Peyer's patch (tissue), 4 donors: ENCODE measurements around the gene KLHL22. TPM values are rescaled to one million over a fixed set of nuclear protein-coding genes. Genes with fewer than 3 reads are reported as not detected.

Source experiments
- DNase-seq, 3 donors: peaks; one replicate each; pipeline ENCODE4 v3.0.0-alpha.2; 2017 to 2019
- H3K27ac ChIP-seq, 4 donors: fragments of 200-600 bp; sonication (generic); one replicate each; pipeline ENCODE4 v1.5.1; 2016 to 2019
- H3K27me3 ChIP-seq, 2 donors: fragments of 200-600 bp; sonication (generic); one replicate each; pipeline ENCODE4 v1.5.1; 2019
- H3K36me3 ChIP-seq, 3 donors: fragments of 200-600 bp; sonication (generic); one replicate each; pipeline ENCODE4 v1.5.1; 2016 to 2019
- H3K4me1 ChIP-seq, 4 donors: fragments of 200-600 bp; sonication (generic); one replicate each; pipeline ENCODE4 v1.5.1; 2016 to 2019
- H3K4me3 ChIP-seq, 4 donors: fragments of 200-600 bp; sonication (generic); 1 replicate in 3 of 4; 2 replicates in 1 of 4; pipeline ENCODE4 v1.5.1; 2016 to 2019; ENCODE audit warnings: mild to moderate bottlenecking in 1 of 4
- H3K9me3 ChIP-seq, 4 donors: fragments of 200-600 bp; sonication (generic); one replicate each; pipeline ENCODE4 v1.5.1; 2016 to 2019; ENCODE audit warnings: mild to moderate bottlenecking in 1 of 4
- POLR2A ChIP-seq, 2 donors: fragments of 450-650 bp; IDR thresholded peaks; one replicate each; pipeline ENCODE4 v1.5.1; 2017; ENCODE audit warnings: antibody characterized with exemption in 2 of 2, mild to moderate bottlenecking in 2 of 2, moderate library complexity in 2 of 2
- total RNA-seq, 4 donors: library from RNA; depleted of rRNA; stranded (reverse); fragments of >200 nt; gene quantifications; one replicate each; pipeline ENCODE4 v1.1.0, GENCODE V29; 2016
- TF ChIP-seq, protein P1 (sequence below), 6 experiments: fragments of 450-650 bp in 4 of 6; fragments of 200-600 bp in 2 of 6; sonication (generic) in 1 of 6; IDR thresholded peaks; one replicate each; pipeline ENCODE4 v1.5.1; 2017 to 2019; ENCODE audit warnings: antibody characterized with exemption in 6 of 6, mild to moderate bottlenecking in 3 of 6, moderate library complexity in 1 of 6

Gene KLHL22
- total RNA-seq, 4 donors from 2014 or later = 12.6 to 23.9 (median 19.2) TPM

DNA sequence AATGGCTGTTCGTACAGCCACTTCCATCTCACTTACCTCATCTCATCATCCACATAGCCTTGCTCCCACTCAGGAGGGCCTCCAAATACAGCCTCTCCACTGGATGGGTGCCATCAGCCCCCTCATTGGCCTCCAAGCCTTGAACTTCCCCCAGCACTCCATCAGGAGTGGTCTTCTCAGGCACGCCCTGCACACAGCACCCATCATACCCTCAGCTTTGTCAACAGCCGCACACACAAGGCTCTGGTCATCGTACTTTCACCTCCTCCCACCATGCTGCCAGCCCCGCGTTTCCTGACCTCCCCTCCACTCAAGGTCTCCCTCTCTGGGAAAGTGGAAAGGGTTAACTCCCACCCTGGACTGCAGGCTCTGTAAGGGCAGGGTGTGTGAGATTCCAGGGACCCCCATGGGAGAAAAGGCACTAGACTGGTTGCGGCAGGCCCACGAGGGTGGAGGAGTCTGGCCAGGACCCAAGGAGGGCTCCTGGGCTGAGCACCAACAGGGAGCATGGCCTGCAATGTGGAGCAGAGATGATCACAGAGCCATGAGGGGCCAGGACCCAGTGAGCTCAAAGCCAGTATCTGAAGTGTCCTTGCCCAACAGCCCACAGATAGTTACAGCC lies 37.0 kb downstream of the KLHL22 start:
- no peaks in the 10 kb centered on the region for H3K36me3 ChIP-seq
- no peak for DNase-seq

DNA sequence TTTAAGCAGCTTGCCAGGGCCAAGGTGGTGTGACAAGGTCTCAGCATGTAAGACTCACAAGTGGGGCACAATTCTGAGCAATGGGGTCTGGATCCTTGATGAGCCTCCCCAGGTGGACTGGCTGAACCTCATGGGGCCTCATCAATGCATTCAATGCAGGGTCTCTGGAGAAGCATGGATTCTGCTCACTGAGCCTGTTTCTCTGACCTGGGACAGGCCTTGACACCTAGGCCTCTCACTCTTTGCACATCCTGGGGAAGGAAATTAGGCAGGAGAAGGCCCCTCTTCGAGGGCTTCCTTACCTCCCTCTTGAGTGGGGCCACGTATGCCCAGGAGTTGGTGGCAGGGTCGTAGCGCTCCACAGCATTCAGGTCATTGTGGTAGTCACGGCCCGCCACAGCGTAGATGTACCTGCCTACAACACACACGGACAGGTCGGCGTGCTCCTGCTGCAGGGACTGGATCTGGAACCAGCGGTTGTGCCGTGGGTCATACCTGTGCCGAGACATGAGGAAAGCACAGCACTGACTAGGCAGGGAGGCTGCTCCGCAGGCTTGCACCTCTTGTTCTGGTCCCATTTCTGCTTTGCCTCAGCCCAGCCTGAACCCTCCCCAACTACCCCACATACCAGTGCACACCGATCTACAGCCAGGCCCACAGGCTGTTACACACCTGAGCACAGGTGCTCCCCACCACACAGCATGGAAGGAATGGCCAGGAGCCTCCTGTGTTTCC lies 37.9 kb downstream of the KLHL22 start:
- Histone ChIP-seq H3K4me1 (peaks cover 0 to 2% (median 0%) of the 10 kb centered on the region in 4 donors), H3K27me3 (no peaks in the 10 kb centered on the region), H3K27ac (no peak overlapping the region), H3K36me3 (no peaks in the 10 kb centered on the region), H3K4me3 (no peak overlapping the region), H3K9me3 (no peaks in the 10 kb centered on the region)
- no peak for DNase-seq
- TF ChIP-seq POLR2A (IDR thresholded peaks at IDR 0.05) = no peak
- TF ChIP-seq, protein P1, sequence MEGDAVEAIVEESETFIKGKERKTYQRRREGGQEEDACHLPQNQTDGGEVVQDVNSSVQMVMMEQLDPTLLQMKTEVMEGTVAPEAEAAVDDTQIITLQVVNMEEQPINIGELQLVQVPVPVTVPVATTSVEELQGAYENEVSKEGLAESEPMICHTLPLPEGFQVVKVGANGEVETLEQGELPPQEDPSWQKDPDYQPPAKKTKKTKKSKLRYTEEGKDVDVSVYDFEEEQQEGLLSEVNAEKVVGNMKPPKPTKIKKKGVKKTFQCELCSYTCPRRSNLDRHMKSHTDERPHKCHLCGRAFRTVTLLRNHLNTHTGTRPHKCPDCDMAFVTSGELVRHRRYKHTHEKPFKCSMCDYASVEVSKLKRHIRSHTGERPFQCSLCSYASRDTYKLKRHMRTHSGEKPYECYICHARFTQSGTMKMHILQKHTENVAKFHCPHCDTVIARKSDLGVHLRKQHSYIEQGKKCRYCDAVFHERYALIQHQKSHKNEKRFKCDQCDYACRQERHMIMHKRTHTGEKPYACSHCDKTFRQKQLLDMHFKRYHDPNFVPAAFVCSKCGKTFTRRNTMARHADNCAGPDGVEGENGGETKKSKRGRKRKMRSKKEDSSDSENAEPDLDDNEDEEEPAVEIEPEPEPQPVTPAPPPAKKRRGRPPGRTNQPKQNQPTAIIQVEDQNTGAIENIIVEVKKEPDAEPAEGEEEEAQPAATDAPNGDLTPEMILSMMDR (IDR thresholded peaks at IDR 0.05) = no peak

More for the DNA sequence above, 37.0 kb downstream of the KLHL22 start:
- peaks cover 0 to 11% (median 2%) of the 10 kb centered on the region in 4 donors for H3K4me1 ChIP-seq
- no peak overlapping the region for H3K4me3 ChIP-seq
- TF ChIP-seq POLR2A (IDR thresholded peaks at IDR 0.05) = no peak
- TF ChIP-seq, protein P1 (IDR thresholded peaks at IDR 0.05) = no peak
- H3K27ac ChIP-seq = no peak overlapping the region
- no peaks in the 10 kb centered on the region for H3K27me3 ChIP-seq
- no peaks in the 10 kb centered on the region for H3K9me3 ChIP-seq

DNA sequence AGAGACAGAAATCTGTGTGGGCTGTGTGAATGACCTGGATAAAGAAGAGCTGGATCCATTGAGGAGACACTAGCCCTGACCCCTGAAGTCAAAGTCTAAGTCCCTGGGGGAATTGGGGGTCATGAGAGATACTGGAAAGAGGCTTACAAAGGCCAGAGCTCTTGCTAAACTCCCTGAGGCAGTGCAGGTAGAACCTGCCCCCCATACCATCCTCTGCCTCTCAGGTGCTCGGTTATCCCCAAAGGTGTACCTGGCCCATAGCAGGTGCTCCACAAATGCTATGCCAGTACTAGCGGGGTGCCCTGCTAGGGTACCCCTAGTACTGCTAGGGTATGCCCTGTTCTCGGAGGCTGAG lies 38.9 kb downstream of the KLHL22 start:
- TF ChIP-seq, protein P1 (IDR thresholded peaks at IDR 0.05) = no peak
- no peak for TF ChIP-seq POLR2A (IDR thresholded peaks at IDR 0.05)
- Histone ChIP-seq H3K9me3 (no peaks in the 10 kb centered on the region), H3K36me3 (no peaks in the 10 kb centered on the region), H3K4me3 (no peak overlapping the region), H3K27ac (no peak overlapping the region), H3K27me3 (no peaks in the 10 kb centered on the region), H3K4me1 (no peaks in the 10 kb centered on the region)
- no peak for DNase-seq

DNA sequence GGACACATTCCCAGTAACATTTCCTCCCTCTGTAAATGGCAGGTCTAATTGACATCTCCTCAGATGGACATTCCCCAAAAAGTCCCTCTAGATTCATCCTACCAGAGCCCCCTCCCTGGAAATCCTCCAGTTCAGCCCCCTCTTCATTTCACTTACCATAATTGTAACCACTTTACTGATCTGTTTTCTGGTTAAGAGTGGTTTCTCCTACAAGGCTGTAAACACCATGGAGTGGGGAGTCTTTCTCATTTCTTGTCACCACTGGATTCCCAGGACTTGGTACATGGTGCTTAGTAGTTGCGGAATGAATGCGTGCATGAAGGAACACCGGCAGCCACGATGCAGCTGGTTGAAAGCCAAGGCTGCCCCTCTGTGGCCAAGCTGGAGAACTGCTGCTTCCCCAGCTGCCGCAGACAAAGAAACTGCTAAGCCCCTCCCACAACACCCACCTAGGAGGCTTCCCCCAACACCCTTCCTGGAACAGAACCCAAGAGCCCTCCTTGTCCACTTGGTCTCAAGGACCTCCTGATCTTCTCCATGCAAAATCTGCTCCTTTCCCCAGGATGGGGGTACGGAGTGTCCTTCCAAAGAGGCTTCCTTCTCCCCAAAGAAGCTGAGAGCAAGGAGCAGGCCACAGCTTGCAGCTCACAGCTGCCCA lies 39.4 kb downstream of the KLHL22 start:
- DNase-seq = peak; percentile 70 to 83 (median 74)
- H3K9me3 ChIP-seq = no peaks in the 10 kb centered on the region
- no peaks in the 10 kb centered on the region for H3K27me3 ChIP-seq
- H3K4me3 ChIP-seq = no peak overlapping the region
- H3K36me3 ChIP-seq = no peaks in the 10 kb centered on the region
- TF ChIP-seq, protein P1 (IDR thresholded peaks at IDR 0.05) = peak; percentile 59 to 89 (median 88)
- no peak for TF ChIP-seq POLR2A (IDR thresholded peaks at IDR 0.05)
- no peak overlapping the region for H3K27ac ChIP-seq
- H3K4me1 ChIP-seq = no peaks in the 10 kb centered on the region

DNA sequence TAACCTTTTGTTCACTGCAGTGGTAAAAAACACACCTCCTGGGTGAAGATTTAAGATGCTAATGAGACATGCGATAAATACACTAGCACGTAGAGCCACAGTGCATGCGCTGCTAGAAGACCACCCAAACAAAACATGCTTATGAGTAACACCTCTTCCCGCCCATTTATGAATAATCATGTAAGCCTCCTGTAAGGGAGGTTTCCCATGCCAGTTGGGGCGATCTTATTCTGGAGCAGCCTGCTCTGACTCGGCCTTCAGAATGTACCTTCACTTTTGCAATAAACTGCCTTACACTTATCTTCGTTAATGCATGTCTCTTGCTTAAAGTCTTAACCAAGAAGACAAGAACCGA lies 39.9 kb downstream of the KLHL22 start:
- no peak for DNase-seq
- Histone ChIP-seq H3K9me3 (no peaks in the 10 kb centered on the region), H3K36me3 (no peaks in the 10 kb centered on the region), H3K27me3 (no peaks in the 10 kb centered on the region), H3K4me1 (no peaks in the 10 kb centered on the region), H3K27ac (no peak overlapping the region), H3K4me3 (no peak overlapping the region)
- TF ChIP-seq POLR2A (IDR thresholded peaks at IDR 0.05) = no peak

DNA sequence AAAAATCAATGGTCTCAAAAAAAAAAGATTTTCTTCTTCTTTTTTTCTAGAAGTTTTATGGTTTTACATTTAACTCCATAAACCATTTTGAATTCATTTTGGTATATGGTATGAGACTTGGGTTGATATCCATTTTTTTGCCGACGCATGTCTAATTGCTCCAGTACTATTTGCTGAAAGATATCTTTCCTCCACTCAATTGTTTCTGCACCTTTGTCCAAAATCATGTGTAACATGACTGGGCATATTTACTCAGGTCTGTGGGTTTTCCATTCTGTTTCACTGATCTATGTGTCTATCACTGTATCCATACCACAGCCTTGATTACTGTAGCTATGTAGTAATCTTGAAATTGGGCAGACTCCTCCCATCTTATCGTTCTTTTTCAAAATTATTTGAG lies 42.4 kb downstream of the KLHL22 start:
- Histone ChIP-seq H3K27me3 (no peaks in the 10 kb centered on the region), H3K27ac (no peak overlapping the region), H3K4me3 (no peak overlapping the region), H3K4me1 (no peaks in the 10 kb centered on the region), H3K9me3 (no peaks in the 10 kb centered on the region), H3K36me3 (no peaks in the 10 kb centered on the region)
- DNase-seq = no peak
- no peak for TF ChIP-seq POLR2A (IDR thresholded peaks at IDR 0.05)
- TF ChIP-seq, protein P1 (IDR thresholded peaks at IDR 0.05) = no peak
